HG03432 (cell line): ENCODE data around the gene ARHGAP27.
A peak's percentile ranks its signal among the peaks of the same experiment; 100 is the strongest.
"Not testable (repeated sequence)": the region's sequence is repeated elsewhere in the genome, so short reads cannot be mapped to it uniquely, and the experiment has no call there.

Experiments
- ATAC-seq: cut with Tn5 transposase; IDR thresholded peaks from one replicate; pipeline ENCODE4 v1.9.1; 2021; ENCODE audit warnings: mild to moderate bottlenecking, moderate library complexity; ENCODE audit not compliant: unreplicated experiment

The ARHGAP27 gene

GRCh38 chr17:45432405-45433158 is at the start of gene ARHGAP27:
TSS of gene ARHGAP27 (minus strand) at chr17:45432870. CDS start at chr17:45430279, 2,591 bp downstream.
- no peak for ATAC-seq

- not testable (repeated sequence) for ATAC-seq
These were observed 49.6 kb upstream of the ARHGAP27 start for GRCh38 chr17:45482317-45482716.

GRCh38 chr17:45475436-45475835 is 42.8 kb upstream of the ARHGAP27 start:
- ATAC-seq, result not testable (repeated sequence)

GRCh38 chr17:45472249-45472648 is 39.6 kb upstream of the ARHGAP27 start:
- ATAC-seq, result not testable (repeated sequence)

GRCh38 chr17:45469204-45469563 is 36.5 kb upstream of the ARHGAP27 start:
- not testable (repeated sequence) for ATAC-seq

GRCh38 chr17:45468293-45469203 is 35.9 kb upstream of the ARHGAP27 start:
- not testable (repeated sequence) for ATAC-seq

GRCh38 chr17:45461524-45462327 is 29.1 kb upstream of the ARHGAP27 start:
- peak; percentile 93 for ATAC-seq

GRCh38 chr17:45460422-45460821 is 27.8 kb upstream of the ARHGAP27 start:
- ATAC-seq, result not testable (repeated sequence)

- not testable (repeated sequence) for ATAC-seq
These were observed 21.7 kb upstream of the ARHGAP27 start for GRCh38 chr17:45454341-45454740.

- ATAC-seq, result not testable (repeated sequence)
These were observed 21.1 kb upstream of the ARHGAP27 start for GRCh38 chr17:45453731-45454130.

GRCh38 chr17:45453225-45453534 is 20.5 kb upstream of the ARHGAP27 start:
- not testable (repeated sequence) for ATAC-seq

- not testable (repeated sequence) for ATAC-seq
These were observed 19.9 kb upstream of the ARHGAP27 start for GRCh38 chr17:45452329-45453224.

- ATAC-seq, result not testable (repeated sequence)
These were observed 19.0 kb upstream of the ARHGAP27 start for GRCh38 chr17:45451660-45452059.

GRCh38 chr17:45451131-45451530 is 18.5 kb upstream of the ARHGAP27 start:
- ATAC-seq, result no peak

GRCh38 chr17:45449708-45450329 is 17.1 kb upstream of the ARHGAP27 start:
- ATAC-seq, result not testable (repeated sequence)

GRCh38 chr17:45449260-45449659 is 16.6 kb upstream of the ARHGAP27 start:
- not testable (repeated sequence) for ATAC-seq

- not testable (repeated sequence) for ATAC-seq
These were observed 15.8 kb upstream of the ARHGAP27 start for GRCh38 chr17:45448483-45448882.

GRCh38 chr17:45448066-45448465 is 15.4 kb upstream of the ARHGAP27 start:
- not testable (repeated sequence) for ATAC-seq

- ATAC-seq, result not testable (repeated sequence)
These were observed 15.0 kb upstream of the ARHGAP27 start for GRCh38 chr17:45447650-45448049.
